Osteoblast (primary cell): ENCODE data around the gene UNC5C. TPM values are rescaled to one million over a fixed set of nuclear protein-coding genes. Genes with fewer than 3 reads are reported as not detected.

Source experiments
- DNase-seq: peaks from one replicate; pipeline ENCODE4 v3.0.0; 2011; ENCODE audit warnings: low spot score, mixed read lengths; ENCODE audit not compliant: insufficient read length; ENCODE audit errors: missing footprints
- H2AFZ ChIP-seq: 2 replicates; pipeline ENCODE4 v1.6.0; 2011; ENCODE audit warnings: mild to moderate bottlenecking, low read length
- H3K27ac ChIP-seq: 2 replicates; pipeline ENCODE4 v1.5.1; 2011; ENCODE audit warnings: mild to moderate bottlenecking, low read depth, low read length, moderate library complexity
- H3K27me3 ChIP-seq: 2 replicates; pipeline ENCODE4 v1.6.0; 2012; ENCODE audit warnings: mild to moderate bottlenecking, control low read depth, inconsistent platforms, low read length, moderate library complexity; ENCODE audit not compliant: insufficient read depth
- H3K36me3 ChIP-seq: 2 replicates; pipeline ENCODE4 v1.5.1; 2011; ENCODE audit warnings: mild to moderate bottlenecking, low read length, control low read depth, moderate library complexity; ENCODE audit not compliant: insufficient read depth
- H3K4me1 ChIP-seq: 2 replicates; pipeline ENCODE4 v1.5.1; 2011; ENCODE audit warnings: mild to moderate bottlenecking, low read length, control low read depth, moderate library complexity; ENCODE audit not compliant: insufficient read depth
- H3K4me2 ChIP-seq: 2 replicates; pipeline ENCODE4 v1.6.0; 2011; ENCODE audit warnings: mild to moderate bottlenecking, low read length; ENCODE audit not compliant: insufficient read depth
- H3K4me3 ChIP-seq: fragments of 200-600 bp; sonication (generic); 3 replicates; pipeline ENCODE4 v1.5.1; 2012; ENCODE audit warnings: mild to moderate bottlenecking, low read length, inconsistent platforms; ENCODE audit not compliant: insufficient read depth
- H3K79me2 ChIP-seq: 2 replicates; pipeline ENCODE4 v1.6.0; 2012; ENCODE audit warnings: mild to moderate bottlenecking, low read length, control low read depth, inconsistent platforms; ENCODE audit not compliant: insufficient read depth
- H3K9me3 ChIP-seq: 2 replicates; pipeline ENCODE4 v1.5.1; 2011; ENCODE audit warnings: low read depth, low read length, control low read depth
- H4K20me1 ChIP-seq: 2 replicates; pipeline ENCODE4 v1.6.0; 2012; ENCODE audit warnings: mild to moderate bottlenecking, low read length, control low read depth; ENCODE audit not compliant: insufficient read depth
- CTCF ChIP-seq: IDR thresholded peaks from 2 replicates; pipeline ENCODE4 v1.5.1; 2011; ENCODE audit warnings: mild to moderate bottlenecking, low read depth, low read length, moderate library complexity; ENCODE audit errors: extremely low read depth
- total RNA-seq: library from RNA; depleted of rRNA; stranded (reverse); fragments of >200 nt; gene quantifications from 2 replicates; pipeline ENCODE4 v1.2.3, GENCODE V29; 2012

Gene UNC5C
- total RNA-seq, 1 donor = 9.0 TPM

- Histone ChIP-seq H3K36me3 (no peaks in the 10 kb centered on the region), H3K27me3 (no peaks in the 10 kb centered on the region), H3K4me2 (no peak overlapping the region), H3K4me1 (peaks cover 13% of the 10 kb centered on the region), H3K4me3 (no peak overlapping the region), H3K27ac (no peak overlapping the region), H3K79me2 (no peaks in the 10 kb centered on the region), H4K20me1 (no peaks in the 10 kb centered on the region), H2AFZ (no peak overlapping the region), H3K9me3 (no peaks in the 10 kb centered on the region)
- DNase-seq = peak; percentile 18
- TF ChIP-seq CTCF = no peak
These were observed 285.4 kb downstream of the UNC5C start for GRCh38 chr4:95263391-95263790.

GRCh38 chr4:95256108-95256835 lies 292.5 kb downstream of the UNC5C start:
- DNase-seq = no peak
- peak overlapping the region; percentile 68 for H3K4me2 ChIP-seq

GRCh38 chr4:95255396-95256107 lies 293.2 kb downstream of the UNC5C start:
- peak overlapping the region; percentile 55 for H3K27ac ChIP-seq
- no peaks in the 10 kb centered on the region for H3K27me3 ChIP-seq
- no peaks in the 10 kb centered on the region for H4K20me1 ChIP-seq
- peak overlapping the region; percentile 37 for H3K4me3 ChIP-seq
- no peaks in the 10 kb centered on the region for H3K79me2 ChIP-seq
- H3K9me3 ChIP-seq = no peaks in the 10 kb centered on the region
- H2AFZ ChIP-seq = peak overlapping the region; percentile 49
- peak; percentile 90 for DNase-seq
- peak overlapping the region; percentile 68 for H3K4me2 ChIP-seq
- peaks cover 13% of the 10 kb centered on the region for H3K4me1 ChIP-seq
- TF ChIP-seq CTCF = no peak
- H3K36me3 ChIP-seq = no peaks in the 10 kb centered on the region

More at GRCh38 chr4:95256108-95256835, 292.5 kb downstream of the UNC5C start:
- H3K27ac ChIP-seq = peak overlapping the region; percentile 55
- H3K36me3 ChIP-seq = no peaks in the 10 kb centered on the region
- no peaks in the 10 kb centered on the region for H3K79me2 ChIP-seq
- TF ChIP-seq CTCF = no peak
- peak overlapping the region; percentile 37 for H3K4me3 ChIP-seq
- H3K4me1 ChIP-seq = peaks cover 13% of the 10 kb centered on the region
- H4K20me1 ChIP-seq = no peaks in the 10 kb centered on the region
- H3K9me3 ChIP-seq = no peaks in the 10 kb centered on the region
- peak overlapping the region; percentile 49 for H2AFZ ChIP-seq
- H3K27me3 ChIP-seq = no peaks in the 10 kb centered on the region

GRCh38 chr4:95251568-95251967 lies 297.2 kb downstream of the UNC5C start:
- Histone ChIP-seq H3K27me3 (no peaks in the 10 kb centered on the region), H3K9me3 (no peaks in the 10 kb centered on the region), H4K20me1 (no peaks in the 10 kb centered on the region), H3K79me2 (no peaks in the 10 kb centered on the region), H3K36me3 (no peaks in the 10 kb centered on the region), H2AFZ (no peak overlapping the region), H3K27ac (no peak overlapping the region), H3K4me1 (peaks cover 18% of the 10 kb centered on the region), H3K4me2 (no peak overlapping the region), H3K4me3 (no peak overlapping the region)
- DNase-seq = no peak
- TF ChIP-seq CTCF = no peak
